Spleen (tissue), 11 donors: ENCODE data around the gene ARVCF. TPM values are rescaled to one million over a fixed set of nuclear protein-coding genes. Genes with fewer than 3 reads are reported as not detected.

Experiments used
- DNase-seq: peaks from one replicate; pipeline ENCODE4 v3.0.0-alpha.2; 2020
- H3K27ac ChIP-seq, 8 donors: fragments of 200-600 bp; sonication (generic) in 7 of 8; 1 replicate in 4 of 8; 2 replicates in 4 of 8; pipeline versions ENCODE4 v1.5.0 to v1.8.0; 2016 to 2021; ENCODE audit warnings: inconsistent platforms in 4 of 8, mild to moderate bottlenecking in 4 of 8, moderate library complexity in 1 of 8
- H3K27me3 ChIP-seq, 7 donors: fragments of 200-600 bp; sonication (generic) in 6 of 7; replicated peaks in 1 of 7; 1 replicate in 4 of 7; 2 replicates in 3 of 7; pipeline versions ENCODE4 v1.5.0 to v1.8.0; 2016 to 2021; ENCODE audit warnings: inconsistent platforms in 3 of 7, mild to moderate bottlenecking in 1 of 7
- H3K36me3 ChIP-seq, 6 donors: fragments of 200-600 bp; sonication (generic) in 5 of 6; 1 replicate in 4 of 6; 2 replicates in 2 of 6; pipeline versions ENCODE4 v1.5.0 to v1.8.0; 2016 to 2021; ENCODE audit warnings: inconsistent platforms in 2 of 6
- H3K4me1 ChIP-seq, 6 donors: fragments of 200-600 bp; sonication (generic) in 5 of 6; 1 replicate in 3 of 6; 2 replicates in 3 of 6; pipeline versions ENCODE4 v1.5.0 to v1.8.0; 2016 to 2021; ENCODE audit warnings: inconsistent platforms in 3 of 6
- H3K4me3 ChIP-seq, 8 donors: fragments of 200-600 bp; sonication (generic) in 7 of 8; 1 replicate in 4 of 8; 2 replicates in 4 of 8; pipeline versions ENCODE4 v1.5.0 to v1.8.0; 2016 to 2021; ENCODE audit warnings: inconsistent platforms in 4 of 8, mild to moderate bottlenecking in 4 of 8, moderate library complexity in 2 of 8
- H3K9me3 ChIP-seq, 8 donors: fragments of 200-600 bp; sonication (generic) in 7 of 8; 1 replicate in 4 of 8; 2 replicates in 4 of 8; pipeline versions ENCODE4 v1.5.0 to v1.8.0; 2016 to 2021; ENCODE audit warnings: inconsistent platforms in 4 of 8
- POLR2A ChIP-seq, 3 donors: fragments of 450-650 bp; IDR thresholded peaks; one replicate each; pipeline ENCODE4 v1.5.1; 2017; ENCODE audit warnings: antibody characterized with exemption in 3 of 3, mild to moderate bottlenecking in 1 of 3
- POLR2AphosphoS5 ChIP-seq, 3 donors: sonication (generic); formaldehyde crosslinking; IDR thresholded peaks; one replicate each; pipeline ENCODE4 v1.5.1; 2017; ENCODE audit warnings: antibody characterized with exemption in 3 of 3
- WGBS, 5 donors: extraction: QIAGEN DNeasy Blood & Tissue Kit in 3 of 5; methylation state at CpG; one replicate each; pipeline versions ENCODE4 v1.1.5 to v1.1.7; 2013 to 2018; 5-methylcytosine and 5-hydroxymethylcytosine counted together
- intact Hi-C: fragments of 100-400 bp; cut with DNase I; formaldehyde crosslinking; loops from one replicate; pipeline ENCODE4 v1.15.0; 2023; ENCODE audit warnings: low total_unique reads
- polyA plus RNA-seq, 3 donors: library from polyadenylated mRNA; stranded (reverse); fragments of 200-250 nt; gene quantifications; one replicate each; pipeline ENCODE4 v1.2.1, GENCODE V29; 2013
- total RNA-seq, 7 donors: library from RNA; depleted of rRNA in 3 of 7; stranded (reverse); fragments of >200 nt in 3 of 7; fragmentation: NEBNext Ultra II Directional in 4 of 7; extraction: Animal tissue kit (Norgen Biotek cat#: 25700) in 4 of 7; gene quantifications; one replicate each; pipeline versions ENCODE4 v1.1.0 to v1.2.1, GENCODE V29; 2016 to 2021
- TF ChIP-seq, protein P1 (sequence below), 11 experiments: fragments of 200-600 bp in 7 of 11; fragments of 450-650 bp in 4 of 11; sonication (generic) in 4 of 11; IDR thresholded peaks in 8 of 11; conservative IDR thresholded peaks in 3 of 11; 1 replicate in 7 of 11; 2 replicates in 4 of 11; pipeline versions ENCODE4 v1.4.0 to v1.8.0; 2016 to 2021; ENCODE audit warnings: antibody characterized with exemption in 11 of 11, inconsistent platforms in 4 of 11, mild to moderate bottlenecking in 1 of 11
- donor health status: healthy with polysubstance abuse.
- donor health status: DM: no; HTN: no; CAD: no; lungs with moderate emphysema.
- donor health status: DM: no; HTN: no; CAD: no.
- donor health status: Bipolar disorder and iron deficiency.
- donor health status: healthy.
- donor health status: DM: no; HTN: no; CAD: no.
- donor health status: DM: yes; HTN: yes; CAD: no.

ARVCF gene
- total and polyA plus RNA-seq, 10 donors, result 9.4 to 96.7 (median 27.6) TPM

DNA sequence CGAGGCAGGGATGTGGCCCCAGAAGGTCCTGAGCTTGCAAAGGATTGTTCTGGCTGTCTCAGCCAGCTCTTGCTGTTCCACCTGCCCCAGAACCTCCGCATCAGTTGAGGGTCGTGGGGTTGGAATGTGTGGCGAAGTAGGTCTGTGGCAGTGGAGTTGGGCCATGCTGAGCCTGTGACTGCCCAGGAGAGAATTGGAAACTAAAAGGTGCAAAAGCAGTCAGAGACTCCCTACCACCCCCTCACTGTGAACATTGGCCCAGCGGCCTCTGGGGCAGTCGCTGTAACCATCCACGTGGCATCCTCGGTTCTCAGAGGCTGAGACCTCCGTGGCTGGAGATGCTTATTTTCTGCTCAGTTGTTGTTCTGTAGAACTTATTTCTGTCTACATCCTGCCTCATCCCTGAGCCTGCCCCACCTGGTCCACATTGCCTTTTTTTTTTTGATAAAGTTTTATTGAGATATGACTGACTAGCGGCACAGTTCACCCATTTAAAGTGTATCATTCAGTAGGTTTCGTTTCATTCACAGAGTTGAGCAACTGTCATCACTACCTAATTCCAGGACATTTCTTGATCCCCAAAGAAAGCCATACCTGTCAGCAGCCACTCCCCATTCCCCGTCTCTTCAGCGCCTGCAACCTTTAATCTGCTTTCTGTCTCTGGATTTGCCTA is 41.1 kb upstream of the ARVCF start:
- no peak for DNase-seq
- no peak overlapping the region for H3K4me3 ChIP-seq
- TF ChIP-seq, protein P1, sequence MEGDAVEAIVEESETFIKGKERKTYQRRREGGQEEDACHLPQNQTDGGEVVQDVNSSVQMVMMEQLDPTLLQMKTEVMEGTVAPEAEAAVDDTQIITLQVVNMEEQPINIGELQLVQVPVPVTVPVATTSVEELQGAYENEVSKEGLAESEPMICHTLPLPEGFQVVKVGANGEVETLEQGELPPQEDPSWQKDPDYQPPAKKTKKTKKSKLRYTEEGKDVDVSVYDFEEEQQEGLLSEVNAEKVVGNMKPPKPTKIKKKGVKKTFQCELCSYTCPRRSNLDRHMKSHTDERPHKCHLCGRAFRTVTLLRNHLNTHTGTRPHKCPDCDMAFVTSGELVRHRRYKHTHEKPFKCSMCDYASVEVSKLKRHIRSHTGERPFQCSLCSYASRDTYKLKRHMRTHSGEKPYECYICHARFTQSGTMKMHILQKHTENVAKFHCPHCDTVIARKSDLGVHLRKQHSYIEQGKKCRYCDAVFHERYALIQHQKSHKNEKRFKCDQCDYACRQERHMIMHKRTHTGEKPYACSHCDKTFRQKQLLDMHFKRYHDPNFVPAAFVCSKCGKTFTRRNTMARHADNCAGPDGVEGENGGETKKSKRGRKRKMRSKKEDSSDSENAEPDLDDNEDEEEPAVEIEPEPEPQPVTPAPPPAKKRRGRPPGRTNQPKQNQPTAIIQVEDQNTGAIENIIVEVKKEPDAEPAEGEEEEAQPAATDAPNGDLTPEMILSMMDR (IDR thresholded peaks at IDR 0.05 in 8 of 11, conservative IDR thresholded peaks at IDR 0.05 in 3 of 11), result no peak
- TF ChIP-seq POLR2A (IDR thresholded peaks at IDR 0.05) (no peak), POLR2AphosphoS5 (IDR thresholded peaks at IDR 0.05) (no peak)
- intact Hi-C loops, result no loop called here
- WGBS, 5 donors, result 95 to 98% (median 96%) methylated on average over 13 of the region's 13 CpGs
- H3K27ac ChIP-seq, result no peak overlapping the region
- H3K27me3 ChIP-seq, result no peaks in the 10 kb centered on the region
- H3K9me3 ChIP-seq, result no peaks in the 10 kb centered on the region
- H3K36me3 ChIP-seq, result peaks cover 0 to 97% (median 74%) of the 10 kb centered on the region in 6 donors
- H3K4me1 ChIP-seq, result peaks cover 0 to 25% (median 2%) of the 10 kb centered on the region in 6 donors

DNA sequence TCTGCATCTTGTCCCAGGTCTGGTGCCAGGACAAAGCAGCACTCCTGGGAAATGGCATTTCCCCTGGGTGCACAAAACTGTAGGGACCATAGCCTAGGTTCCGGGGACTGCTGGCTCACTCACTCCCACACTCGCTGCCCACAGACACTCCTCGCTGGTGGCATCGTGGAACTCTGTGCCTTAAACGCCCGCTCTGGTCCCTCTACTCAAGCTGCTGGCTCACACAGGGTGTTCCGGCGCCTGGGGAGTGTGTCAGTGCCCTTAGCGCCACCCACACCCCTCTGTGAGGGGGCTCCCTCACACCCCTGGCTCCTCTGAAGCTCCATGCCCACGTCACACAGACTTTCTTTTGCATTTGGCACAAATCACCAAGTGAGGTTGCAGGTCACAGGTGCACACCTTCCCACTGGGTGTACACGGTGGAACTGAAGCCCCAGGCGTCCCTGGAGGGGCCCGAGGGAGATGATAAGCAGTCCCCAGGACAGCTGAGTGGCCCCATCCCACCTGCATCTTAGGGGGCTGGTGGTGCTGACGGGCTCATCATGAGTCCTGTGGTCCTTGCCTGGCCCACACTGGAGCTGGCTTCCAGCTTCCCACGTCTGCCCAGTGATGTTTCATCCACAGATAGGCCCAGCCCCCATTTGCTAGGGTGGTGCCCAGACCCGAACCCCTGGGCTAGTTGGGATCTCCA is 40.2 kb upstream of the ARVCF start:
- peaks cover 0 to 97% (median 70%) of the 10 kb centered on the region in 6 donors for H3K36me3 ChIP-seq
- 94 to 96% (median 95%) methylated on average over 14 to 16 of the region's 16 CpGs for WGBS, 5 donors
- intact Hi-C loops, result no loop called here

DNA sequence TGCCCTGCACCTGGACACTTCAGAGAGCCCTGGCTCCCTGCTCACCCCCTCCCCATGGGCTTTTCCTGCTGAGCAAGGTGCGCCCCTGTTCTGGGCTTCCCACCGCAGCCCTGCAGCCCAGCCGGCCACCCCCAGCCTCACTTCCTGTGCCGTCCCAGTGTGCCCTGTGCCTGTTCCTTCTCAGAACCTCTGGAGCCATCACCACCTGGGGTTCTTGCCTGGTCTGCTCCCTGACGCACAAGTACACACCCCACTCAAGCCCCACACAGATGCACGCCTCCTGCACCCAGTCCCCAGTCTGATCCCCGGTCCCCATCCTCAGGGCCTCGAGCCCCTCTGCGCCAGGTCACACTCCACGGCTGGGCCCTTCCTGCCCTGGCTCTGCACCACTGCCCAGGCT is 39.5 kb upstream of the ARVCF start:
- H3K9me3 ChIP-seq, result no peaks in the 10 kb centered on the region
- DNase-seq, result no peak
- 86 to 93% (median 91%) methylated on average over 10 of the region's 10 CpGs for WGBS, 5 donors
- intact Hi-C loops, result no loop called here
- H3K4me1 ChIP-seq, result peaks cover 0 to 14% (median under 1%) of the 10 kb centered on the region in 6 donors
- no peak overlapping the region for H3K27ac ChIP-seq
- peaks cover 0 to 97% (median 66%) of the 10 kb centered on the region in 6 donors for H3K36me3 ChIP-seq
- no peak overlapping the region for H3K4me3 ChIP-seq
- TF ChIP-seq, protein P1 (IDR thresholded peaks at IDR 0.05 in 8 of 11, conservative IDR thresholded peaks at IDR 0.05 in 3 of 11), result no peak
- no peak for TF ChIP-seq POLR2AphosphoS5 (IDR thresholded peaks at IDR 0.05)
- no peak for TF ChIP-seq POLR2A (IDR thresholded peaks at IDR 0.05)
- no peaks in the 10 kb centered on the region for H3K27me3 ChIP-seq

More for the DNA sequence above, 40.2 kb upstream of the ARVCF start:
- no peak for DNase-seq
- TF ChIP-seq POLR2A (IDR thresholded peaks at IDR 0.05) (no peak), POLR2AphosphoS5 (IDR thresholded peaks at IDR 0.05) (no peak)
- TF ChIP-seq, protein P1 (IDR thresholded peaks at IDR 0.05 in 8 of 11, conservative IDR thresholded peaks at IDR 0.05 in 3 of 11), result no peak
- no peaks in the 10 kb centered on the region for H3K27me3 ChIP-seq
- H3K4me3 ChIP-seq, result no peak overlapping the region
- no peaks in the 10 kb centered on the region for H3K9me3 ChIP-seq
- H3K4me1 ChIP-seq, result peaks cover 0 to 21% (median 2%) of the 10 kb centered on the region in 6 donors
- no peak overlapping the region for H3K27ac ChIP-seq

DNA sequence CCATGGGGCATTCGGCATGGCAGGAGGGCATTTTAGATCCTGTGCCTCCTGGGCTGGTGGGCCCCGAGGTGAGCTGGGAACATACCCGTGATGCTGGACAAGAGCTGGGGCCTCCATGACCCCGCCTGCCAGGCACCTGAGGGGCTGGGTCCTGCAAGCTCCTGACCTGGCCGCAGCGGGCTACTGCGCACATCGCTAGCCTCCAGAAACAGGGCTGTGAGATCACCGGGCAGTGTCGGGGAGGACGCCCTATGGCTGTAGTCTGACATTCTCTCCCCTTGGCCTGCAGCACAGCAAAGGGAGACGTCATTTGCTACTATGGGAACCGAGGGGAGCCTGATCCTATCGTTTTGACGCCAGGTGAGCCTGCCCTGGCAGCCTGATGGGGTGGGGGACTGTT is 39.0 kb upstream of the ARVCF start:
- Histone ChIP-seq H3K9me3 (no peaks in the 10 kb centered on the region), H3K36me3 (peaks cover 0 to 97% (median 63%) of the 10 kb centered on the region in 6 donors), H3K4me1 (peaks cover 0 to 9% (median 0%) of the 10 kb centered on the region in 6 donors), H3K27me3 (no peaks in the 10 kb centered on the region), H3K4me3 (no peak overlapping the region), H3K27ac (no peak overlapping the region)
- 94 to 97% (median 95%) methylated on average over 14 to 15 of the region's 15 CpGs for WGBS, 5 donors
- intact Hi-C loops, result no loop called here
- TF ChIP-seq POLR2AphosphoS5 (IDR thresholded peaks at IDR 0.05) (peak in 1 of 3 donors; percentile 15), POLR2A (IDR thresholded peaks at IDR 0.05) (no peak)
- no peak for DNase-seq
